ENCODE data around the gene NOA1. TPM values are rescaled to one million over a fixed set of nuclear protein-coding genes. Genes with fewer than 3 reads are reported as not detected.
"Not testable (repeated sequence)": the region's sequence is repeated elsewhere in the genome, so short reads cannot be mapped to it uniquely, and the experiment has no call there.

Gene NOA1
- total and polyA plus RNA-seq, 11 donors = 5.3 to 23.0 (median 12.2) TPM

- no peak for ATAC-seq
Observed at GRCh38 chr4:56937262-56937661, 40.1 kb downstream of the NOA1 start.

GRCh38 chr4:56931924-56932323, 45.5 kb downstream of the NOA1 start:
- no peaks in the 10 kb centered on the region for H3K27me3 ChIP-seq
- H3K4me1 ChIP-seq = peaks cover 0 to 3% (median 0%) of the 10 kb centered on the region in 12 donors
- peaks cover 0 to 50% (median 38%) of the 10 kb centered on the region in 9 donors for H3K36me3 ChIP-seq
- DNase-seq = no peak
- H3K9me3 ChIP-seq = no peaks in the 10 kb centered on the region
- H3K27ac ChIP-seq = no peak overlapping the region
- no peak for TF ChIP-seq CTCF (IDR thresholded peaks at IDR 0.05)
- TF ChIP-seq POLR2A (IDR thresholded peaks at IDR 0.05) = no peak
- ATAC-seq = no peak
- 77 to 92% (median 91%) methylated on average over 4 of the region's 4 CpGs for WGBS, 4 donors
- intact Hi-C loops (cut with DNase I) = no loop called here
- no peak overlapping the region for H3K4me3 ChIP-seq

More at GRCh38 chr4:56937262-56937661, 40.1 kb downstream of the NOA1 start:
- 85 to 94% (median 92%) methylated on average over 6 of the region's 6 CpGs for WGBS, 4 donors
- TF ChIP-seq POLR2A (IDR thresholded peaks at IDR 0.05) (no peak), CTCF (IDR thresholded peaks at IDR 0.05) (no peak)
- peaks cover 0 to 3% (median 0%) of the 10 kb centered on the region in 12 donors for H3K4me1 ChIP-seq
- no peak overlapping the region for H3K4me3 ChIP-seq
- no peak overlapping the region for H3K27ac ChIP-seq
- intact Hi-C loops (cut with DNase I) = no loop called here
- H3K9me3 ChIP-seq = no peaks in the 10 kb centered on the region
- DNase-seq = no peak
- peaks cover 0 to 39% (median 19%) of the 10 kb centered on the region in 9 donors for H3K36me3 ChIP-seq
- no peaks in the 10 kb centered on the region for H3K27me3 ChIP-seq

- no peaks in the 10 kb centered on the region for H3K27me3 ChIP-seq
- H3K36me3 ChIP-seq = peaks cover 0 to 57% (median 41%) of the 10 kb centered on the region in 9 donors
- peaks cover 0 to 3% (median 0%) of the 10 kb centered on the region in 12 donors for H3K4me1 ChIP-seq
- ATAC-seq = no peak
- WGBS, 4 donors = 95 to 99% (median 96%) methylated on average over 7 of the region's 7 CpGs
- H3K27ac ChIP-seq = no peak overlapping the region
- DNase-seq = no peak
- TF ChIP-seq POLR2A (IDR thresholded peaks at IDR 0.05) = no peak
- TF ChIP-seq CTCF (IDR thresholded peaks at IDR 0.05) = no peak
- no peaks in the 10 kb centered on the region for H3K9me3 ChIP-seq
- intact Hi-C loops (cut with DNase I) = no loop called here
- H3K4me3 ChIP-seq = no peak overlapping the region
Observed at GRCh38 chr4:56930638-56931037, 46.8 kb downstream of the NOA1 start.

GRCh38 chr4:56927196-56927595, 50.2 kb downstream of the NOA1 start:
- H3K4me1 ChIP-seq = no peaks in the 10 kb centered on the region
- WGBS, 4 donors = 71 to 99% (median 88%) methylated on average over 2 of the region's 2 CpGs
- no peak overlapping the region for H3K4me3 ChIP-seq
- intact Hi-C loops (cut with DNase I) = no loop called here
- H3K36me3 ChIP-seq = peaks cover 0 to 81% (median 69%) of the 10 kb centered on the region in 9 donors
- ATAC-seq (no peak), DNase-seq (no peak)
- no peak overlapping the region for H3K27ac ChIP-seq
- H3K9me3 ChIP-seq = no peaks in the 10 kb centered on the region
- H3K27me3 ChIP-seq = no peaks in the 10 kb centered on the region
- TF ChIP-seq POLR2A (IDR thresholded peaks at IDR 0.05) (no peak), CTCF (IDR thresholded peaks at IDR 0.05) (no peak)

- peaks cover 5 to 63% (median 38%) of the 10 kb centered on the region in 12 donors for H3K4me1 ChIP-seq
- 94 to 98% (median 96%) methylated on average over 12 of the region's 12 CpGs for WGBS, 4 donors
- intact Hi-C loops (cut with DNase I) = loop anchor here in 2 of 10 donors (5.0 to 10.0 kb wide), 2 partner anchors 57 to 60 kb away; partner anchors contain the start of genes NOA1 (in 1 of the 2) and POLR2B (in 1 of the 2)
- H3K27ac ChIP-seq, H3K27me3 ChIP-seq, DNase-seq, H3K4me3 ChIP-seq, ATAC-seq, H3K9me3 ChIP-seq: not testable (repeated sequence)
- peaks cover 0 to 56% (median 33%) of the 10 kb centered on the region in 9 donors for H3K36me3 ChIP-seq
Observed at GRCh38 chr4:56914977-56915376, 62.4 kb downstream of the NOA1 start.

Data from heart left ventricle (tissue), 16 donors.